Lung (tissue), 12 donors: ENCODE data around the gene PHC3. TPM values are rescaled to one million over a fixed set of nuclear protein-coding genes. Genes with fewer than 3 reads are reported as not detected.

Experiments used
- ATAC-seq: fragments of 200-7000 bp; cut with Tn5 transposase; one replicate; pipeline ENCODE4 v1.9.1; 2020; ENCODE audit warnings: moderate number of reproducible peaks; ENCODE audit not compliant: insufficient read depth, low FRiP score
- DNase-seq, 3 donors: peaks; one replicate each; pipeline ENCODE4 v3.0.0-alpha.2; 2013 to 2017
- H3K27ac ChIP-seq, 2 donors: one replicate each; pipeline ENCODE4 v1.5.1; 2013; ENCODE audit warnings: mild to moderate bottlenecking in 2 of 2, moderate library complexity in 2 of 2, control low read depth in 1 of 2, inconsistent platforms in 1 of 2, low read depth in 1 of 2, low read length in 1 of 2
- H3K27me3 ChIP-seq, 3 donors: one replicate each; pipeline ENCODE4 v1.5.1; 2013; ENCODE audit warnings: low read length in 2 of 3; ENCODE audit not compliant: control insufficient read depth in 3 of 3, insufficient read depth in 3 of 3
- H3K36me3 ChIP-seq, 4 donors: one replicate each; pipeline ENCODE4 v1.5.1; 2013; ENCODE audit warnings: low read length in 4 of 4, mild to moderate bottlenecking in 1 of 4, moderate library complexity in 1 of 4; ENCODE audit not compliant: control insufficient read depth in 4 of 4, insufficient read depth in 4 of 4
- H3K4me1 ChIP-seq, 5 donors: one replicate each; pipeline ENCODE4 v1.5.1; 2013; ENCODE audit warnings: low read length in 5 of 5, mild to moderate bottlenecking in 2 of 5, moderate library complexity in 1 of 5; ENCODE audit not compliant: control insufficient read depth in 5 of 5, insufficient read depth in 5 of 5
- H3K4me3 ChIP-seq: one replicate; pipeline ENCODE4 v1.5.1; 2013; ENCODE audit warnings: mild to moderate bottlenecking, control low read depth, moderate library complexity
- H3K9ac ChIP-seq, 2 donors: one replicate each; pipeline ENCODE4 v1.5.1; 2013; ENCODE audit warnings: low read length in 2 of 2, control low read depth in 1 of 2; ENCODE audit not compliant: insufficient read depth in 1 of 2
- H3K9me3 ChIP-seq, 4 donors: one replicate each; pipeline ENCODE4 v1.5.1; 2013; ENCODE audit warnings: low read length in 3 of 4, mild to moderate bottlenecking in 1 of 4, moderate library complexity in 1 of 4; ENCODE audit not compliant: control insufficient read depth in 4 of 4, insufficient read depth in 3 of 4
- CTCF ChIP-seq: IDR thresholded peaks from 2 replicates; pipeline ENCODE4 v1.5.1; 2012; ENCODE audit warnings: mild to moderate bottlenecking; ENCODE audit errors: control extremely low read depth, extremely low read depth
- WGBS, 2 donors: extraction: QIAGEN DNeasy Blood & Tissue Kit; methylation state at CpG; one replicate each; pipeline ENCODE4 v1.1.7; 2013; 5-methylcytosine and 5-hydroxymethylcytosine counted together
- polyA plus RNA-seq, 2 donors: library from polyadenylated mRNA; stranded (reverse); fragments of 200-250 nt; gene quantifications; one replicate each; pipeline ENCODE4 v1.2.1, GENCODE V29; 2013
- total RNA-seq, 2 donors: library from RNA; depleted of rRNA in 1 of 2; stranded (reverse); fragments of >200 nt in 1 of 2; gene quantifications; one replicate each; pipeline ENCODE4 v1.2.1, GENCODE V29; 2014 to 2021
- donor health status: control.
- donor health status: control.
- donor health status: Bipolar disorder and iron deficiency.
- donor health status: healthy.
- donor health status: DM: yes; HTN: yes; CAD: no.

The PHC3 gene
- total and polyA plus RNA-seq, 4 donors = 7.6 to 110 (median 31.1) TPM

- no peak overlapping the region for H3K27ac ChIP-seq
- H3K27me3 ChIP-seq = no peaks in the 10 kb centered on the region
- DNase-seq (no peak), ATAC-seq (no peak)
- H3K4me1 ChIP-seq = peaks cover 0 to 6% (median 0%) of the 10 kb centered on the region in 5 donors
- TF ChIP-seq CTCF = no peak
- no peaks in the 10 kb centered on the region for H3K9me3 ChIP-seq
- H3K9ac ChIP-seq = no peak overlapping the region
- peaks cover 8 to 38% (median 17%) of the 10 kb centered on the region in 4 donors for H3K36me3 ChIP-seq
- H3K4me3 ChIP-seq = no peak overlapping the region
Observed at GRCh38 chr3:170162630-170163029, 18.9 kb downstream of the PHC3 start.

GRCh38 chr3:170162052-170162451, 19.5 kb downstream of the PHC3 start:
- Histone ChIP-seq H3K27me3 (no peaks in the 10 kb centered on the region), H3K9ac (no peak overlapping the region), H3K9me3 (no peaks in the 10 kb centered on the region), H3K4me3 (no peak overlapping the region), H3K36me3 (peaks cover 7 to 36% (median 16%) of the 10 kb centered on the region in 4 donors), H3K27ac (no peak overlapping the region), H3K4me1 (peaks cover 0 to 6% (median 0%) of the 10 kb centered on the region in 5 donors)
- no peak for DNase-seq
- ATAC-seq = no peak
- no peak for TF ChIP-seq CTCF

GRCh38 chr3:170159933-170160332, 21.6 kb downstream of the PHC3 start:
- DNase-seq = no peak
- 90 to 91% methylated on average over 2 of the region's 2 CpGs for WGBS, 2 donors
- H3K27me3 ChIP-seq = no peaks in the 10 kb centered on the region
- H3K36me3 ChIP-seq = peaks cover 4 to 34% (median 14%) of the 10 kb centered on the region in 4 donors
- no peak overlapping the region for H3K4me3 ChIP-seq
- H3K9ac ChIP-seq = no peak overlapping the region
- H3K27ac ChIP-seq = no peak overlapping the region
- no peaks in the 10 kb centered on the region for H3K9me3 ChIP-seq
- TF ChIP-seq CTCF = no peak
- peaks cover 0 to 6% (median 2%) of the 10 kb centered on the region in 5 donors for H3K4me1 ChIP-seq
- ATAC-seq = no peak

- no peak overlapping the region for H3K27ac ChIP-seq
- 72 to 92% methylated on average over 1 of the region's 1 CpG for WGBS, 2 donors
- H3K9ac ChIP-seq = no peak overlapping the region
- H3K9me3 ChIP-seq = no peaks in the 10 kb centered on the region
- ATAC-seq = no peak
- H3K27me3 ChIP-seq = no peaks in the 10 kb centered on the region
- peaks cover 4 to 30% (median 14%) of the 10 kb centered on the region in 4 donors for H3K36me3 ChIP-seq
- no peak for TF ChIP-seq CTCF
- no peak for DNase-seq
- H3K4me3 ChIP-seq = no peak overlapping the region
- peaks cover 0 to 8% (median 5%) of the 10 kb centered on the region in 5 donors for H3K4me1 ChIP-seq
Observed at GRCh38 chr3:170159459-170159858, 22.1 kb downstream of the PHC3 start.
